PC-9 (cell line): ENCODE results near the gene PPP1R9B. TPM values are rescaled to one million over a fixed set of nuclear protein-coding genes. Genes with fewer than 3 reads are reported as not detected.

ENCODE experiments used
- BruUV-seq: library from RNA; stranded (reverse); fragments of 400-500 nt; replicated peaks from 2 replicates; lab custom pipeline; 2021; lab: Mats Ljungman, UMichigan
- CTCF ChIA-PET: fragments of 300-600 bp; sonication (Branson Sonifier 250); formaldehyde crosslinking; loops from one replicate; lab custom pipeline; 2022; ENCODE audit warnings: antibody characterized with exemption; lab: Charles Lee
- POLR2A ChIA-PET: fragments of 300-600 bp; sonication (Branson Sonifier 250); formaldehyde crosslinking; loops from one replicate; lab custom pipeline; 2022; ENCODE audit warnings: antibody characterized with exemption; ENCODE audit not compliant: unreplicated experiment; lab: Charles Lee
- DNase-seq, 2 experiments: peaks; one replicate each; pipeline versions ENCODE4 v3.0.0 to v3.0.0-alpha.2; 2015 to 2022; ENCODE audit warnings: mixed read lengths in 1 of 2
- H2AFZ ChIP-seq: fragments of 200-600 bp; sonication (generic); 2 replicates; pipeline ENCODE4 v1.8.1; 2017; ENCODE audit warnings: antibody characterized with exemption
- H3F3A ChIP-seq: fragments of 200-600 bp; sonication (generic); 2 replicates; pipeline ENCODE4 v1.8.1; 2017; ENCODE audit warnings: antibody characterized with exemption, mild to moderate bottlenecking, low read depth; ENCODE audit not compliant: insufficient read depth
- H3K27ac ChIP-seq: fragments of 200-600 bp; sonication (generic); 2 replicates; pipeline ENCODE4 v1.6.1; 2016; ENCODE audit warnings: mixed run types
- H3K27me3 ChIP-seq: fragments of 200-600 bp; sonication (generic); 2 replicates; pipeline ENCODE4 v1.6.1; 2016; ENCODE audit warnings: low read depth, mixed run types; ENCODE audit not compliant: insufficient read depth
- H3K36me3 ChIP-seq: fragments of 200-600 bp; sonication (generic); 2 replicates; pipeline ENCODE4 v1.6.1; 2016; ENCODE audit warnings: low read depth, mixed run types
- H3K4me1 ChIP-seq: fragments of 200-600 bp; sonication (generic); replicated peaks from 2 replicates; pipeline ENCODE4 v1.6.1; 2016; ENCODE audit warnings: mixed run types; ENCODE audit not compliant: insufficient read depth
- H3K4me2 ChIP-seq: fragments of 200-600 bp; sonication (generic); 2 replicates; pipeline ENCODE4 v1.6.1; 2017; ENCODE audit warnings: mixed run types
- H3K4me3 ChIP-seq: fragments of 200-600 bp; sonication (generic); 2 replicates; pipeline ENCODE4 v1.6.1; 2016; ENCODE audit warnings: mixed run types
- H3K79me2 ChIP-seq: fragments of 200-600 bp; sonication (generic); 2 replicates; pipeline ENCODE4 v1.6.1; 2017; ENCODE audit warnings: low read depth, mixed run types
- H3K9me2 ChIP-seq: fragments of 200-600 bp; sonication (generic); 2 replicates; pipeline ENCODE4 v1.8.1; 2017; ENCODE audit warnings: mild to moderate bottlenecking; ENCODE audit not compliant: insufficient read depth
- H3K9me3 ChIP-seq: fragments of 200-600 bp; sonication (generic); 2 replicates; pipeline ENCODE4 v1.8.1; 2016; ENCODE audit warnings: low read depth; ENCODE audit not compliant: insufficient read depth
- H4K20me1 ChIP-seq: fragments of 200-600 bp; sonication (generic); 2 replicates; pipeline ENCODE4 v1.8.1; 2017; ENCODE audit not compliant: insufficient read depth
- CTCF ChIP-seq: fragments of 200-600 bp; sonication (generic); conservative IDR thresholded peaks from 2 replicates; pipeline ENCODE4 v1.6.1; 2017; ENCODE audit warnings: mixed run types, antibody characterized with exemption, mild to moderate bottlenecking, moderate library complexity
- EZH2 ChIP-seq: fragments of 200-600 bp; sonication (generic); IDR thresholded peaks from 2 replicates; pipeline ENCODE4 v1.8.0; 2017; ENCODE audit warnings: antibody characterized with exemption, low read depth
- intact Hi-C: fragments of 100-400 bp; cut with micrococcal nuclease; formaldehyde crosslinking; loops from one replicate; pipeline ENCODE4 v1.10.0; 2022; ENCODE audit not compliant: unreplicated experiment
- total RNA-seq: library from RNA; stranded (reverse); gene quantifications from 2 replicates; pipeline ENCODE4 v1.2.3, GENCODE V29; 2021

Gene PPP1R9B
- total RNA-seq, 1 experiment from 2014 or later = 35.8 TPM

GRCh38 chr17:50190603-50191358 lies 40.3 kb upstream of the PPP1R9B start:
- Histone ChIP-seq H3K9me2 (no peaks in the 10 kb centered on the region), H2AFZ (no peak overlapping the region), H3K36me3 (no peaks in the 10 kb centered on the region), H3K27me3 (no peaks in the 10 kb centered on the region), H4K20me1 (no peaks in the 10 kb centered on the region), H3K4me1 (no peaks in the 10 kb centered on the region), H3K27ac (no peak overlapping the region), H3F3A (no peaks in the 10 kb centered on the region; the same call in 1 of the 2 replicates), H3K9me3 (no peaks in the 10 kb centered on the region), H3K79me2 (no peaks in the 10 kb centered on the region), H3K4me3 (no peak overlapping the region), H3K4me2 (no peak overlapping the region)
- intact Hi-C loops = no loop called here
- BruUV-seq = no TSS peak
- ChIA-PET CTCF (no interaction called here), POLR2A (interaction anchor here (0.6 kb wide), 1 partner anchor 17 kb away, joined by 4 read pairs; no protein-coding TSS in a partner anchor)
- no peak for TF ChIP-seq CTCF
- TF ChIP-seq EZH2 = no peak
- DNase-seq = no peak

- intact Hi-C loops = no loop called here
- no peak overlapping the region for H3K4me2 ChIP-seq
- H3K4me3 ChIP-seq = no peak overlapping the region
- no peaks in the 10 kb centered on the region; the same call in 1 of the 2 replicates for H3K4me1 ChIP-seq
- no peak for DNase-seq
- POLR2A ChIA-PET = interaction anchor here (0.6 kb wide), 1 partner anchor 17 kb away, joined by 4 read pairs; no protein-coding TSS in a partner anchor
- no peaks in the 10 kb centered on the region for H3K9me2 ChIP-seq
- BruUV-seq = no TSS peak
- no peaks in the 10 kb centered on the region for H3K27me3 ChIP-seq
- no peak for TF ChIP-seq CTCF
- no peak for TF ChIP-seq EZH2
- CTCF ChIA-PET = no interaction called here
- H4K20me1 ChIP-seq = no peaks in the 10 kb centered on the region
- H3K79me2 ChIP-seq = no peaks in the 10 kb centered on the region
- no peak overlapping the region for H3K27ac ChIP-seq
- H3K9me3 ChIP-seq = no peaks in the 10 kb centered on the region
- H2AFZ ChIP-seq = no peak overlapping the region
- no peaks in the 10 kb centered on the region for H3F3A ChIP-seq
- H3K36me3 ChIP-seq = no peaks in the 10 kb centered on the region
Observed at GRCh38 chr17:50190293-50190602, 39.8 kb upstream of the PPP1R9B start.

- H3K4me2 ChIP-seq = no peak overlapping the region
- BruUV-seq = no TSS peak
Observed at GRCh38 chr17:50189550-50190292, 39.2 kb upstream of the PPP1R9B start.

More at GRCh38 chr17:50189550-50190292, 39.2 kb upstream of the PPP1R9B start:
- Histone ChIP-seq H3K36me3 (no peaks in the 10 kb centered on the region), H3K27me3 (no peaks in the 10 kb centered on the region), H3K9me3 (no peaks in the 10 kb centered on the region), H2AFZ (no peak overlapping the region), H3K4me1 (peaks cover 4% of the 10 kb centered on the region), H3K27ac (no peak overlapping the region), H3K9me2 (no peaks in the 10 kb centered on the region), H4K20me1 (no peaks in the 10 kb centered on the region), H3K79me2 (no peaks in the 10 kb centered on the region), H3F3A (no peaks in the 10 kb centered on the region), H3K4me3 (no peak overlapping the region)
- DNase-seq = no peak
- intact Hi-C loops = no loop called here
- POLR2A ChIA-PET = interaction anchor here (0.6 kb wide), 1 partner anchor 16 kb away, joined by 4 read pairs; no protein-coding TSS in a partner anchor
- CTCF ChIA-PET = no interaction called here
- no peak for TF ChIP-seq EZH2
- no peak for TF ChIP-seq CTCF
